ENCODE data around the gene ZYG11B. TPM values are rescaled to one million over a fixed set of nuclear protein-coding genes. Genes with fewer than 3 reads are reported as not detected.

ZYG11B gene
- total and polyA plus RNA-seq, 2 donors (not counting 1 experiment from before 2014, with no cell fraction given), result 3.6 to 22.3 TPM

DNA sequence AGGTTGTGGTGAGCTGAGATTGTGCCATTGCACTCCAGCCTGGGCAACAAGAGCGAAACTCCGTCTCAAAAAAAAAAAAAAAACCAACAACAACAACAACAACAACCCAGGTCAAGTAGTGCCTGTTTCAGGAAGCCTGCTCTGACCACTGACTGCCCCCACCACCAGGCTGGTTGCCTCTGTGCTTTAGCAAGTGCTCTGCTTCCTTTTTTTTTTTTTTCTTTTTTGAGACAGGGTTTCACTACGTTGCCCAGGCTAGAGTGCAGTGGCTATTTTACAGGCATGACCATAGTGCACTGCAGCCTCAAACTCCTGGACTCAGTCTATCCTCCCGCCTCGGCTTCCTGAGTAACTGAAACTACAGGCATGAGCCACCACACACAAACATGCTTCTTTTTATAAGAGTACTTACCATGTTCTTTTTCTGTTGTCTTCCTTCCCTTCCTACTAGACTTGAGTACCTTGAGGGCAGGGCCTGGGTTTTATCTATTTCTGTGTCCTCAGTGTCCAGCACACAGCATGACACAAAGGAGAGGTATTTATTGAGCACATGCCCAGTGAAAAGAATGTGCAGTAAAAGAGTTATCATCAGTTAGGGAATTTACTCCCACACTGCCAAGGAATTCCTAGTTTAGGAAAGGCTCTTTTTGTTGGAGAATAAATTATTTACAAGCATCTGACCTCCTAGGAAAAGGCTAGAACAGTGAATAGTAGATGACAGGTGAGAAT is 18.2 kb upstream of the ZYG11B start:
- no peaks in the 10 kb centered on the region for H3K9me3 Mint-ChIP-seq (ENCODE audit: insufficient read depth)
- H3K4me1 Mint-ChIP-seq, result peaks cover 9% of the 10 kb centered on the region
- no peak for DNase-seq
- H3K4me1 ChIP-seq (ENCODE audit: control insufficient read depth in 2 of 2, insufficient read depth in 2 of 2, low read length in 2 of 2), result peaks cover 4 to 10% of the 10 kb centered on the region in 2 donors
- H3K4me3 ChIP-seq (ENCODE audit: control extremely low read depth in 1 of 5, extremely low read depth in 1 of 5, insufficient read depth in 1 of 5, low read depth in 2 of 5, low read length in 4 of 5), result no peak overlapping the region
- intact Hi-C loops (cut with micrococcal nuclease), result loop anchor here (10.0 kb wide), 2 partner anchors 307 to 1473 kb away; partner anchors contain the start of gene RNF11
- WGBS (ENCODE audit: insufficient coverage), result 70% methylated on average over 3 of the region's 5 CpGs
- POLR2A ChIA-PET, result no interaction called here
- no peaks in the 10 kb centered on the region for H4K20me1 ChIP-seq (ENCODE audit: control insufficient read depth, insufficient read depth, low read length, poor library complexity, severe bottlenecking)
- no peak overlapping the region for H2AFZ ChIP-seq (ENCODE audit: insufficient read depth, low read depth, low read length, poor library complexity, severe bottlenecking)
- no peak overlapping the region for H3K27ac Mint-ChIP-seq
- H3K27me3 ChIP-seq (replicated peaks in 1 of 4; ENCODE audit: control extremely low read depth in 1 of 4, control insufficient read depth in 3 of 4, insufficient read depth in 4 of 4, low read length in 3 of 4), result no peaks in the 10 kb centered on the region
- CTCF ChIA-PET, result no interaction called here
- no peak overlapping the region for H3K9ac ChIP-seq (ENCODE audit: low read length)
- H3K36me3 ChIP-seq (replicated peaks in 1 of 2; ENCODE audit: control extremely low read depth in 1 of 2, control insufficient read depth in 1 of 2, extremely low read depth in 1 of 2, insufficient read depth in 2 of 2, low read length in 1 of 2), result no peaks in the 10 kb centered on the region
- no peaks in the 10 kb centered on the region for H3K9me3 ChIP-seq (ENCODE audit: control extremely low read depth in 1 of 3, control insufficient read depth in 2 of 3, insufficient read depth in 1 of 3, low read length in 2 of 3)
- no peaks in the 10 kb centered on the region for H3K79me2 ChIP-seq (ENCODE audit: control insufficient read depth, insufficient read depth, low read length)
- no peak overlapping the region for H3K4me3 Mint-ChIP-seq
- H3K27ac ChIP-seq (ENCODE audit: low read length in 2 of 2), result no peak overlapping the region
- TF ChIP-seq, protein P1, sequence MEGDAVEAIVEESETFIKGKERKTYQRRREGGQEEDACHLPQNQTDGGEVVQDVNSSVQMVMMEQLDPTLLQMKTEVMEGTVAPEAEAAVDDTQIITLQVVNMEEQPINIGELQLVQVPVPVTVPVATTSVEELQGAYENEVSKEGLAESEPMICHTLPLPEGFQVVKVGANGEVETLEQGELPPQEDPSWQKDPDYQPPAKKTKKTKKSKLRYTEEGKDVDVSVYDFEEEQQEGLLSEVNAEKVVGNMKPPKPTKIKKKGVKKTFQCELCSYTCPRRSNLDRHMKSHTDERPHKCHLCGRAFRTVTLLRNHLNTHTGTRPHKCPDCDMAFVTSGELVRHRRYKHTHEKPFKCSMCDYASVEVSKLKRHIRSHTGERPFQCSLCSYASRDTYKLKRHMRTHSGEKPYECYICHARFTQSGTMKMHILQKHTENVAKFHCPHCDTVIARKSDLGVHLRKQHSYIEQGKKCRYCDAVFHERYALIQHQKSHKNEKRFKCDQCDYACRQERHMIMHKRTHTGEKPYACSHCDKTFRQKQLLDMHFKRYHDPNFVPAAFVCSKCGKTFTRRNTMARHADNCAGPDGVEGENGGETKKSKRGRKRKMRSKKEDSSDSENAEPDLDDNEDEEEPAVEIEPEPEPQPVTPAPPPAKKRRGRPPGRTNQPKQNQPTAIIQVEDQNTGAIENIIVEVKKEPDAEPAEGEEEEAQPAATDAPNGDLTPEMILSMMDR (IDR thresholded peaks at IDR 0.05), result no peak
- no peak for TF ChIP-seq EZH2 (IDR thresholded peaks at IDR 0.05; ENCODE audit: borderline replicate concordance, insufficient read depth, low read depth, low read length, poor library complexity, severe bottlenecking)
- peaks cover 3% of the 10 kb centered on the region for H3K27me3 Mint-ChIP-seq
- H3K4me2 ChIP-seq (replicated peaks; ENCODE audit: low read depth, low read length, poor library complexity, severe bottlenecking), result no peak overlapping the region
- no peak for ATAC-seq (ENCODE audit: low read depth)

DNA sequence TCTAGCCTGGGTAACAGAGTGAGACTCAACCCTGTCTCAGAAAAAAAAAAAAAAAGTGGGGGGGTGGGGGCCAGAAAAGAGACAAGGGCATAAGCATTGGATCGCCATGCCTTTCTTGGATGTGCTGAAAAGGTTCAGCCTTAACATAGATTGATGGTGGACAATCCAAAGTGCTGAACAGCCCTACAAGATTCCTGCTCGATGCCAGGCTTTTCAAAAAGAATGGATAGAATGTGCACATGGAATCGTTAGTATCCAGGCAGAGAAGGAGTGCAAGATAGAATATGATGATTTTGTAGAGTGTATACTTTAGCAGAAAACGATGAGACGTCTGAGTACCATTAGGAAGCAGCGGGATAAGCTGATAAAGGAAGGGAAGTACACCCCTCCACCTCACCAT is 17.2 kb upstream of the ZYG11B start:
- DNase-seq (no peak), ATAC-seq (ENCODE audit: low read depth) (no peak)
- intact Hi-C loops (cut with micrococcal nuclease), result loop anchor here (10.0 kb wide), 2 partner anchors 306 to 1474 kb away; partner anchors contain the start of gene RNF11
- peaks cover 4% of the 10 kb centered on the region for H3K4me1 Mint-ChIP-seq
- ChIA-PET CTCF (no interaction called here), POLR2A (no interaction called here)
- Histone ChIP-seq H3K4me1 (ENCODE audit: control insufficient read depth in 2 of 2, insufficient read depth in 2 of 2, low read length in 2 of 2) (peaks cover 0 to under 1% of the 10 kb centered on the region in 2 donors), H3K4me3 (ENCODE audit: control extremely low read depth in 1 of 5, extremely low read depth in 1 of 5, insufficient read depth in 1 of 5, low read depth in 2 of 5, low read length in 4 of 5) (no peak overlapping the region), H3K36me3 (replicated peaks in 1 of 2; ENCODE audit: control extremely low read depth in 1 of 2, control insufficient read depth in 1 of 2, extremely low read depth in 1 of 2, insufficient read depth in 2 of 2, low read length in 1 of 2) (no peaks in the 10 kb centered on the region), H4K20me1 (ENCODE audit: control insufficient read depth, insufficient read depth, low read length, poor library complexity, severe bottlenecking) (no peaks in the 10 kb centered on the region), H3K27ac (ENCODE audit: low read length in 2 of 2) (no peak overlapping the region), H2AFZ (ENCODE audit: insufficient read depth, low read depth, low read length, poor library complexity, severe bottlenecking) (no peak overlapping the region), H3K9me3 (ENCODE audit: control extremely low read depth in 1 of 3, control insufficient read depth in 2 of 3, insufficient read depth in 1 of 3, low read length in 2 of 3) (no peaks in the 10 kb centered on the region), H3K27me3 (replicated peaks in 1 of 4; ENCODE audit: control extremely low read depth in 1 of 4, control insufficient read depth in 3 of 4, insufficient read depth in 4 of 4, low read length in 3 of 4) (no peaks in the 10 kb centered on the region), H3K79me2 (ENCODE audit: control insufficient read depth, insufficient read depth, low read length) (no peaks in the 10 kb centered on the region), H3K9ac (ENCODE audit: low read length) (no peak overlapping the region), H3K4me2 (replicated peaks; ENCODE audit: low read depth, low read length, poor library complexity, severe bottlenecking) (no peak overlapping the region)
- H3K9me3 Mint-ChIP-seq (ENCODE audit: insufficient read depth), result no peaks in the 10 kb centered on the region
- no peak overlapping the region for H3K27ac Mint-ChIP-seq
- WGBS (ENCODE audit: insufficient coverage), result 83% methylated on average over 3 of the region's 6 CpGs
- H3K4me3 Mint-ChIP-seq, result no peak overlapping the region
- peaks cover 3% of the 10 kb centered on the region for H3K27me3 Mint-ChIP-seq
- TF ChIP-seq, protein P1 (IDR thresholded peaks at IDR 0.05), result no peak
- no peak for TF ChIP-seq EZH2 (IDR thresholded peaks at IDR 0.05; ENCODE audit: borderline replicate concordance, insufficient read depth, low read depth, low read length, poor library complexity, severe bottlenecking)
